ENCODE results near the gene IL18R1. TPM values are rescaled to one million over a fixed set of nuclear protein-coding genes. Genes with fewer than 3 reads are reported as not detected.

Gene IL18R1
- polyA plus RNA-seq, 2 of the 4 experiments (the other 2 are of a cell fraction), result 0.87 to 2.6 TPM

DNA sequence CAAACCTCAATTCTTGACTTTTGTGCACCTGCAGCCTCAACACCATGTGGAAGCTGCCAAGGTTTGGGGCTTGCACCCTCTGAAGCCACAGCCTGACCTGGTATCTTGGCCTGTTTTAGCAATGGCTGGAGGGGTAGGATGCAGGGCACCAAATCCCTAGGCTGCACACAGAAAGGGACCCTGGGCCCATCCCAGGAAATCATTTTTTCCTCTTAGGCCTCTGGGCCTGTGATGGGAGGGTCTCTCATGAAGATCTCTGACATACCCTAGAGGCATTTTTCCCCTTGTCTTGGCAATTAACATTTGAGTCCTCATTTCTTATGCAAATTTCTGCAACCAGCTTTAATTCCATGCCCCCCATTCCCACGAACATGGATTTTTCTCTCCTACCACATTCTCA lies 10.2 kb downstream of the IL18R1 start:
- H3K4me1 ChIP-seq, result no peaks in the 10 kb centered on the region
- no peak overlapping the region for H3K27ac ChIP-seq
- no peak overlapping the region for H3K4me2 ChIP-seq
- no peak for TF ChIP-seq TFCP2L1 (CRISPR knock-in tag; IDR thresholded peaks at IDR 0.05)
- TF ChIP-seq FOSL2 (IDR thresholded peaks at IDR 0.05), result no peak
- no peak for TF ChIP-seq FOSL2 (CRISPR knock-in tag; IDR thresholded peaks at IDR 0.05)
- no peak for TF ChIP-seq POLR2AphosphoS2 (conservative IDR thresholded peaks at IDR 0.05; ENCODE audit: low read length)
- no peak for TF ChIP-seq NFE2L2 (conservative IDR thresholded peaks at IDR 0.05; ENCODE audit: low read length)
- no peak for TF ChIP-seq NR3C1 (IDR thresholded peaks at IDR 0.05)
- TF ChIP-seq MAFK (IDR thresholded peaks at IDR 0.05; ENCODE audit: partially characterized antibody), result no peak
- no peak for TF ChIP-seq NPAS2 (CRISPR knock-in tag; IDR thresholded peaks at IDR 0.05; ENCODE audit: borderline replicate concordance)
- TF ChIP-seq ZFP36 (IDR thresholded peaks at IDR 0.05; ENCODE audit: borderline replicate concordance, partially characterized antibody), result peak; percentile 69
- TF ChIP-seq, protein P1, sequence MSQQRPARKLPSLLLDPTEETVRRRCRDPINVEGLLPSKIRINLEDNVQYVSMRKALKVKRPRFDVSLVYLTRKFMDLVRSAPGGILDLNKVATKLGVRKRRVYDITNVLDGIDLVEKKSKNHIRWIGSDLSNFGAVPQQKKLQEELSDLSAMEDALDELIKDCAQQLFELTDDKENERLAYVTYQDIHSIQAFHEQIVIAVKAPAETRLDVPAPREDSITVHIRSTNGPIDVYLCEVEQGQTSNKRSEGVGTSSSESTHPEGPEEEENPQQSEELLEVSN (IDR thresholded peaks at IDR 0.05; ENCODE audit: borderline replicate concordance, low read depth), result no peak
- no peak for DNase-seq (ENCODE audit: low read depth in 1 of 2, low spot score in 1 of 2)
- ChIA-PET CTCF (no interaction called here), POLR2A (no interaction called here)
- no peak for ATAC-seq
- H3K4me3 ChIP-seq, result no peak overlapping the region
- 22% methylated on average over 1 of the region's 1 CpG for WGBS (ENCODE audit: missing lambda C conversion rate)
- peaks cover 21% of the 10 kb centered on the region for H3K9me3 ChIP-seq
- FAIRE-seq, result no peak

DNA sequence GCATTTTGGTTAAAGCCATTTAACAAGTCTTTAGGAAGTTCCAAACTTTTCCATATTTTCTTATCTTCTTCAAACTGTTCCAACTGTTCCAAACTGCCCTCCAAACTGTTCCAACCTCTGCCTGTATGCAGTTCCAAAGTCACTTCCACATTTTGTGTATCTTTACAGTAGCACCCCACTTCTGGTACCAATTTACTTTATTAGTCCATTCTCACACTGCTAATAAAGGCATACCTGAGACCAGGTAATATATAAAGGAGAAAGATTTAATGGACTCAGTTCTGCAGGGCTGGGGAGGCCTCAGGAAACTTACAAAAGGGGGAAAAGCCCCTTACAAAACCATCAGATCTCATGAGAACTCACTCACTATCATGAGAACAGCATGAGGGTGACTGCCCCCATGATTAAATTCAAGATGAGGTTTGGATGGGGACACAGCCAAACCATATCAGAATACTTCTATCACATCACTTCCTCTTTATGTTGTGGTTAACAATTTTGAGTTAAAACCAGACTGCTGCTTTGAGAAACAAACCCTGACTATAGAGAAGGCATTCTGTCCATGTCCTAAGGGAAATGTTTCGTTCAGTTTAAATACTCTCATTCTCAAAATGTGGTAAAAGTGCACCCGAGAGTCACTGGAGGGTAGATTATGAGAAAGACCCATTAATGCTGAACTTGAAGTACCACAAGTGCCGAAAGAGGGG lies 11.0 kb downstream of the IL18R1 start:
- H3K4me3 ChIP-seq, result no peak overlapping the region
- ATAC-seq (no peak), FAIRE-seq (no peak), DNase-seq (ENCODE audit: low read depth in 1 of 2, low spot score in 1 of 2) (no peak)
- H3K9me3 ChIP-seq, result peaks cover 21% of the 10 kb centered on the region
- no peak overlapping the region for H3K27ac ChIP-seq
- 53% methylated on average over 3 of the region's 3 CpGs for WGBS (ENCODE audit: missing lambda C conversion rate)
- ChIA-PET CTCF (no interaction called here), POLR2A (no interaction called here)
- H3K4me2 ChIP-seq, result no peak overlapping the region
- TF ChIP-seq MAFK (IDR thresholded peaks at IDR 0.05; ENCODE audit: partially characterized antibody) (no peak), PHF8 (IDR thresholded peaks at IDR 0.05; ENCODE audit: borderline replicate concordance, low read depth) (no peak), EHF (CRISPR knock-in tag; IDR thresholded peaks at IDR 0.05) (no peak), RNF2 (IDR thresholded peaks at IDR 0.05; ENCODE audit: borderline replicate concordance, low read depth) (no peak), RAD21 (conservative IDR thresholded peaks at IDR 0.05 in 1 of 2, IDR thresholded peaks at IDR 0.05 in 1 of 2) (no peak), CBX8 (IDR thresholded peaks at IDR 0.05) (no peak), HDAC2 (IDR thresholded peaks at IDR 0.05) (no peak), RARB (CRISPR knock-in tag; IDR thresholded peaks at IDR 0.05) (no peak), MAZ (IDR thresholded peaks at IDR 0.05; ENCODE audit: borderline replicate concordance, low read depth, low read length) (no peak), SMC3 (IDR thresholded peaks at IDR 0.05) (no peak), BHLHE40 (IDR thresholded peaks at IDR 0.05; ENCODE audit: low read depth, low read length) (no peak), TFCP2L1 (CRISPR knock-in tag; IDR thresholded peaks at IDR 0.05) (no peak), ZNF302 (CRISPR knock-in tag; IDR thresholded peaks at IDR 0.05) (no peak), TP53 (CRISPR knock-in tag; IDR thresholded peaks at IDR 0.05) (no peak), ZFP36 (IDR thresholded peaks at IDR 0.05; ENCODE audit: borderline replicate concordance, partially characterized antibody) (no peak), ZSCAN20 (CRISPR knock-in tag; IDR thresholded peaks at IDR 0.05) (no peak)
- TF ChIP-seq, protein P2, sequence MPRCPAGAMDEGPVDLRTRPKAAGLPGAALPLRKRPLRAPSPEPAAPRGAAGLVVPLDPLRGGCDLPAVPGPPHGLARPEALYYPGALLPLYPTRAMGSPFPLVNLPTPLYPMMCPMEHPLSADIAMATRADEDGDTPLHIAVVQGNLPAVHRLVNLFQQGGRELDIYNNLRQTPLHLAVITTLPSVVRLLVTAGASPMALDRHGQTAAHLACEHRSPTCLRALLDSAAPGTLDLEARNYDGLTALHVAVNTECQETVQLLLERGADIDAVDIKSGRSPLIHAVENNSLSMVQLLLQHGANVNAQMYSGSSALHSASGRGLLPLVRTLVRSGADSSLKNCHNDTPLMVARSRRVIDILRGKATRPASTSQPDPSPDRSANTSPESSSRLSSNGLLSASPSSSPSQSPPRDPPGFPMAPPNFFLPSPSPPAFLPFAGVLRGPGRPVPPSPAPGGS (IDR thresholded peaks at IDR 0.05), result no peak
- TF ChIP-seq, protein P3, sequence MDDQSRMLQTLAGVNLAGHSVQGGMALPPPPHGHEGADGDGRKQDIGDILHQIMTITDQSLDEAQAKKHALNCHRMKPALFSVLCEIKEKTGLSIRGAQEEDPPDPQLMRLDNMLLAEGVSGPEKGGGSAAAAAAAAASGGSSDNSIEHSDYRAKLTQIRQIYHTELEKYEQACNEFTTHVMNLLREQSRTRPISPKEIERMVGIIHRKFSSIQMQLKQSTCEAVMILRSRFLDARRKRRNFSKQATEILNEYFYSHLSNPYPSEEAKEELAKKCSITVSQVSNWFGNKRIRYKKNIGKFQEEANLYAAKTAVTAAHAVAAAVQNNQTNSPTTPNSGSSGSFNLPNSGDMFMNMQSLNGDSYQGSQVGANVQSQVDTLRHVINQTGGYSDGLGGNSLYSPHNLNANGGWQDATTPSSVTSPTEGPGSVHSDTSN (IDR thresholded peaks at IDR 0.05), result no peak
- TF ChIP-seq, protein P4, sequence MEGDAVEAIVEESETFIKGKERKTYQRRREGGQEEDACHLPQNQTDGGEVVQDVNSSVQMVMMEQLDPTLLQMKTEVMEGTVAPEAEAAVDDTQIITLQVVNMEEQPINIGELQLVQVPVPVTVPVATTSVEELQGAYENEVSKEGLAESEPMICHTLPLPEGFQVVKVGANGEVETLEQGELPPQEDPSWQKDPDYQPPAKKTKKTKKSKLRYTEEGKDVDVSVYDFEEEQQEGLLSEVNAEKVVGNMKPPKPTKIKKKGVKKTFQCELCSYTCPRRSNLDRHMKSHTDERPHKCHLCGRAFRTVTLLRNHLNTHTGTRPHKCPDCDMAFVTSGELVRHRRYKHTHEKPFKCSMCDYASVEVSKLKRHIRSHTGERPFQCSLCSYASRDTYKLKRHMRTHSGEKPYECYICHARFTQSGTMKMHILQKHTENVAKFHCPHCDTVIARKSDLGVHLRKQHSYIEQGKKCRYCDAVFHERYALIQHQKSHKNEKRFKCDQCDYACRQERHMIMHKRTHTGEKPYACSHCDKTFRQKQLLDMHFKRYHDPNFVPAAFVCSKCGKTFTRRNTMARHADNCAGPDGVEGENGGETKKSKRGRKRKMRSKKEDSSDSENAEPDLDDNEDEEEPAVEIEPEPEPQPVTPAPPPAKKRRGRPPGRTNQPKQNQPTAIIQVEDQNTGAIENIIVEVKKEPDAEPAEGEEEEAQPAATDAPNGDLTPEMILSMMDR (IDR thresholded peaks at IDR 0.05), result no peak
- TF ChIP-seq, protein P5, sequence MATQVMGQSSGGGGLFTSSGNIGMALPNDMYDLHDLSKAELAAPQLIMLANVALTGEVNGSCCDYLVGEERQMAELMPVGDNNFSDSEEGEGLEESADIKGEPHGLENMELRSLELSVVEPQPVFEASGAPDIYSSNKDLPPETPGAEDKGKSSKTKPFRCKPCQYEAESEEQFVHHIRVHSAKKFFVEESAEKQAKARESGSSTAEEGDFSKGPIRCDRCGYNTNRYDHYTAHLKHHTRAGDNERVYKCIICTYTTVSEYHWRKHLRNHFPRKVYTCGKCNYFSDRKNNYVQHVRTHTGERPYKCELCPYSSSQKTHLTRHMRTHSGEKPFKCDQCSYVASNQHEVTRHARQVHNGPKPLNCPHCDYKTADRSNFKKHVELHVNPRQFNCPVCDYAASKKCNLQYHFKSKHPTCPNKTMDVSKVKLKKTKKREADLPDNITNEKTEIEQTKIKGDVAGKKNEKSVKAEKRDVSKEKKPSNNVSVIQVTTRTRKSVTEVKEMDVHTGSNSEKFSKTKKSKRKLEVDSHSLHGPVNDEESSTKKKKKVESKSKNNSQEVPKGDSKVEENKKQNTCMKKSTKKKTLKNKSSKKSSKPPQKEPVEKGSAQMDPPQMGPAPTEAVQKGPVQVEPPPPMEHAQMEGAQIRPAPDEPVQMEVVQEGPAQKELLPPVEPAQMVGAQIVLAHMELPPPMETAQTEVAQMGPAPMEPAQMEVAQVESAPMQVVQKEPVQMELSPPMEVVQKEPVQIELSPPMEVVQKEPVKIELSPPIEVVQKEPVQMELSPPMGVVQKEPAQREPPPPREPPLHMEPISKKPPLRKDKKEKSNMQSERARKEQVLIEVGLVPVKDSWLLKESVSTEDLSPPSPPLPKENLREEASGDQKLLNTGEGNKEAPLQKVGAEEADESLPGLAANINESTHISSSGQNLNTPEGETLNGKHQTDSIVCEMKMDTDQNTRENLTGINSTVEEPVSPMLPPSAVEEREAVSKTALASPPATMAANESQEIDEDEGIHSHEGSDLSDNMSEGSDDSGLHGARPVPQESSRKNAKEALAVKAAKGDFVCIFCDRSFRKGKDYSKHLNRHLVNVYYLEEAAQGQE (IDR thresholded peaks at IDR 0.05), result no peak
- H3K4me1 ChIP-seq, result no peaks in the 10 kb centered on the region
